Endodermal cell (in vitro differentiated cells): Measurements from ENCODE around the gene CLCN4. TPM values are rescaled to one million over a fixed set of nuclear protein-coding genes. Genes with fewer than 3 reads are reported as not detected.

Source experiments
- DNase-seq: peaks from one replicate; pipeline ENCODE4 v3.0.0-alpha.2; 2017
- H3K27ac ChIP-seq: 2 replicates; pipeline ENCODE4 v1.5.1; 2013; ENCODE audit warnings: mild to moderate bottlenecking, low read depth, low read length, moderate library complexity
- H3K27me3 ChIP-seq: 2 replicates; pipeline ENCODE4 v1.6.1; 2013; ENCODE audit warnings: mild to moderate bottlenecking, low read length, moderate library complexity; ENCODE audit not compliant: insufficient read depth, control insufficient read depth, poor library complexity, severe bottlenecking
- H3K36me3 ChIP-seq: 2 replicates; pipeline ENCODE4 v1.7.0; 2013; ENCODE audit warnings: mild to moderate bottlenecking, low read length, moderate library complexity; ENCODE audit not compliant: control insufficient read depth, insufficient read depth
- H3K4me1 ChIP-seq: one replicate; pipeline ENCODE4 v1.7.0; 2013; ENCODE audit warnings: low read length; ENCODE audit not compliant: control insufficient read depth, insufficient read depth
- H3K4me3 ChIP-seq: 2 replicates; pipeline ENCODE4 v1.5.1; 2013; ENCODE audit warnings: mild to moderate bottlenecking, low read length, moderate library complexity
- H3K9ac ChIP-seq: 2 replicates; pipeline ENCODE4 v1.6.1; 2013; ENCODE audit warnings: mild to moderate bottlenecking, low read length, moderate library complexity; ENCODE audit not compliant: poor library complexity, severe bottlenecking; ENCODE audit errors: extremely low read depth
- H3K9me3 ChIP-seq: 2 replicates; pipeline ENCODE4 v1.6.1; 2013; ENCODE audit warnings: mild to moderate bottlenecking, low read length, moderate library complexity; ENCODE audit not compliant: control insufficient read depth
- H3K27ac Mint-ChIP-seq: 2 replicates; pipeline ENCODE4 v1.8.0; 2020; ENCODE audit warnings: mixed read lengths
- H3K27me3 Mint-ChIP-seq: 2 replicates; pipeline ENCODE4 v1.8.0; 2021; ENCODE audit warnings: mild to moderate bottlenecking, mixed read lengths; ENCODE audit not compliant: insufficient read depth
- H3K36me3 Mint-ChIP-seq: 2 replicates; pipeline ENCODE4 v1.8.0; 2020; ENCODE audit warnings: low read depth, mixed read lengths
- H3K4me1 Mint-ChIP-seq: 2 replicates; pipeline ENCODE4 v1.8.0; 2020; ENCODE audit warnings: mixed read lengths
- H3K4me3 Mint-ChIP-seq: 2 replicates; pipeline ENCODE4 v1.8.0; 2020; ENCODE audit warnings: mild to moderate bottlenecking, moderate library complexity, mixed read lengths
- H3K9me3 Mint-ChIP-seq: 2 replicates; pipeline ENCODE4 v1.8.0; 2020; ENCODE audit warnings: mild to moderate bottlenecking, mixed read lengths
- CTCF ChIP-seq: fragments of 200-600 bp; sonication (generic); conservative IDR thresholded peaks from 2 replicates; pipeline ENCODE4 v1.5.0; 2021; ENCODE audit warnings: antibody characterized with exemption, mild to moderate bottlenecking
- WGBS, 2 experiments: methylation state at CpG; one replicate each; pipeline versions ENCODE4 v1.1.5 to v1.1.7; 2013; ENCODE audit warnings: missing lambda C conversion rate in 2 of 2, mixed read lengths in 1 of 2; ENCODE audit not compliant: insufficient coverage in 1 of 2, insufficient read length in 1 of 2; 5-methylcytosine and 5-hydroxymethylcytosine counted together
- total RNA-seq, 2 donors: library from RNA; stranded (reverse); fragmentation: NEBNext Ultra II Directional in 1 of 2; extraction: Animal tissue kit (Norgen Biotek cat#: 25700) in 1 of 2; gene quantifications; 2 replicates in 1 of 2; 3 replicates in 1 of 2; pipeline ENCODE4 v1.2.1, GENCODE V29; 2021

The CLCN4 gene
- total RNA-seq, 2 donors from 2014 or later = 3.7 to 4.4 TPM

- no peak overlapping the region for H3K4me3 ChIP-seq
- H3K9ac ChIP-seq = no peak overlapping the region
- H3K27ac ChIP-seq = no peak overlapping the region
- Mint-ChIP-seq H3K4me3 (no peak overlapping the region), H3K9me3 (peaks cover 91% of the 10 kb centered on the region), H3K4me1 (no peaks in the 10 kb centered on the region), H3K27ac (no peak overlapping the region), H3K27me3 (no peaks in the 10 kb centered on the region), H3K36me3 (peaks cover 72% of the 10 kb centered on the region)
- 94% methylated on average over 15 to 22 of the region's 23 CpGs for WGBS, 2 experiments
- no peaks in the 10 kb centered on the region for H3K4me1 ChIP-seq
- peaks cover 3% of the 10 kb centered on the region for H3K36me3 ChIP-seq
- TF ChIP-seq CTCF = no peak
- H3K27me3 ChIP-seq = no peaks in the 10 kb centered on the region
- peaks cover 9% of the 10 kb centered on the region for H3K9me3 ChIP-seq
- no peak for DNase-seq
Measured at GRCh38 chrX:10126044-10126443, 30.7 kb upstream of the CLCN4 start.

DNA sequence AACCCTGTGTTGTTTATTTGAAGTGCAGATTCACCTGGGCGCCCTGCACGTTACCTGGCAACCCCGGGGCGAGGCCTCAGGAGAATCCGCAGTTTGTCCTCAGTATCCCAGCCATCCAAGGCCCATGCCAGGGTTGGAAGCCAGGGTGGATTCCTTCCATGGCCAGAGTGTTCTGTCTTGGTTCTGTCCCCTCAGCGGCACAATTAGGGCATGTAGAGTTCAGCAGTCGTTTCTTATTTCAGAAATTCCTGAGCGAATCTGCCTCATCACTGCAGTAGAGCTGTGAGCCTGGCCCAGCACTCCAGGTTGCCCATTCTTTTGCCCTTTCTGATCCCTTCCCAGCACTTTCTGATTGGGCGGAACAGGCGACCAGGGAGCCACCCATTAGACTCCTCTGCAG is 29.9 kb upstream of the CLCN4 start:
- Mint-ChIP-seq H3K4me3 (no peak overlapping the region), H3K4me1 (no peaks in the 10 kb centered on the region), H3K27ac (no peak overlapping the region), H3K27me3 (no peaks in the 10 kb centered on the region), H3K9me3 (peaks cover 88% of the 10 kb centered on the region), H3K36me3 (peaks cover 68% of the 10 kb centered on the region)
- no peak overlapping the region for H3K27ac ChIP-seq
- no peaks in the 10 kb centered on the region for H3K4me1 ChIP-seq
- H3K36me3 ChIP-seq = no peaks in the 10 kb centered on the region
- DNase-seq = no peak
- no peaks in the 10 kb centered on the region for H3K27me3 ChIP-seq
- H3K9ac ChIP-seq = no peak overlapping the region
- WGBS, 2 experiments = 96% methylated on average over 10 of the region's 10 CpGs; no CpG with 5 or more reads in 1 of the 2 experiments
- H3K4me3 ChIP-seq = no peak overlapping the region
- TF ChIP-seq CTCF = no peak
- peaks cover under 1% of the 10 kb centered on the region for H3K9me3 ChIP-seq

GRCh38 chrX:10128386-10128785 is 28.4 kb upstream of the CLCN4 start:
- 96 to 100% methylated on average over 2 to 17 of the region's 17 CpGs for WGBS, 2 experiments
- H3K9ac ChIP-seq = no peak overlapping the region
- no peak for TF ChIP-seq CTCF
- H3K9me3 Mint-ChIP-seq = peaks cover 89% of the 10 kb centered on the region
- H3K27me3 Mint-ChIP-seq = no peaks in the 10 kb centered on the region
- no peaks in the 10 kb centered on the region for H3K4me1 Mint-ChIP-seq
- no peak overlapping the region for H3K4me3 Mint-ChIP-seq
- DNase-seq = no peak
- H3K27ac Mint-ChIP-seq = no peak overlapping the region
- peaks cover 67% of the 10 kb centered on the region for H3K36me3 Mint-ChIP-seq
- H3K4me1 ChIP-seq = no peaks in the 10 kb centered on the region
- no peaks in the 10 kb centered on the region for H3K9me3 ChIP-seq
- H3K27me3 ChIP-seq = no peaks in the 10 kb centered on the region
- H3K36me3 ChIP-seq = no peaks in the 10 kb centered on the region
- no peak overlapping the region for H3K27ac ChIP-seq
- H3K4me3 ChIP-seq = no peak overlapping the region
